Measurements from ENCODE around the gene CHTF8.

GRCh38 chr16:69115361-69115760, 17.0 kb downstream of the CHTF8 start:
- TF ChIP-seq EP300 (IDR thresholded peaks at IDR 0.05; ENCODE audit: borderline replicate concordance) = no peak
- TF ChIP-seq MAX (IDR thresholded peaks at IDR 0.05) = no peak
- no peak for TF ChIP-seq TAF1 (IDR thresholded peaks at IDR 0.05; ENCODE audit: low read depth)
- TF ChIP-seq CEBPB (IDR thresholded peaks at IDR 0.05) = no peak
- no peak for TF ChIP-seq CREB1 (IDR thresholded peaks at IDR 0.05; ENCODE audit: low read depth)
- no peak for TF ChIP-seq EGR1 (IDR thresholded peaks at IDR 0.05)
- TF ChIP-seq RAD21 (IDR thresholded peaks at IDR 0.05; ENCODE audit: low read depth) = no peak
- no peak for TF ChIP-seq ZBTB7A (IDR thresholded peaks at IDR 0.05; ENCODE audit: low read depth)
- no peak for TF ChIP-seq TEAD4 (IDR thresholded peaks at IDR 0.05)
- TF ChIP-seq USF1 (IDR thresholded peaks at IDR 0.05) = no peak

Data from Ishikawa (cell line).